ENCODE measurements around the gene HOXA5.

The HOXA5 gene

GRCh38 chr7:27123477-27124053, 19.9 kb downstream of the HOXA5 start:
- Histone ChIP-seq H3K4me3 (ENCODE audit: low read depth in 1 of 2, low read length in 2 of 2) (peak overlapping the region; percentile 56 to 62), H3K27me3 (ENCODE audit: low read depth, low read length) (no peaks in the 10 kb centered on the region), H3K27ac (ENCODE audit: low read length) (peak overlapping the region; percentile 89)

GRCh38 chr7:27123007-27123476, 20.4 kb downstream of the HOXA5 start:
- Histone ChIP-seq H3K27ac (ENCODE audit: low read length) (peak overlapping the region; percentile 89), H3K4me3 (ENCODE audit: low read depth in 1 of 2, low read length in 2 of 2) (peak overlapping the region; percentile 56 to 62), H3K4me1 (ENCODE audit: control insufficient read depth in 1 of 2, insufficient read depth in 2 of 2, low read length in 2 of 2) (peaks cover 22 to 47% of the 10 kb centered on the region in 2 donors), H3K36me3 (ENCODE audit: control insufficient read depth in 1 of 2, insufficient read depth in 2 of 2, low read length in 2 of 2) (no peaks in the 10 kb centered on the region), H3K27me3 (ENCODE audit: low read depth, low read length) (no peaks in the 10 kb centered on the region), H3K9me3 (ENCODE audit: control insufficient read depth in 1 of 2, low read length in 2 of 2) (no peaks in the 10 kb centered on the region)

More at GRCh38 chr7:27123477-27124053, 19.9 kb downstream of the HOXA5 start:
- H3K4me1 ChIP-seq (ENCODE audit: control insufficient read depth in 1 of 2, insufficient read depth in 2 of 2, low read length in 2 of 2) = peaks cover 21 to 50% of the 10 kb centered on the region in 2 donors
- no peaks in the 10 kb centered on the region for H3K36me3 ChIP-seq (ENCODE audit: control insufficient read depth in 1 of 2, insufficient read depth in 2 of 2, low read length in 2 of 2)
- H3K9me3 ChIP-seq (ENCODE audit: control insufficient read depth in 1 of 2, low read length in 2 of 2) = no peaks in the 10 kb centered on the region

GRCh38 chr7:27122077-27122910, 21.2 kb downstream of the HOXA5 start:
- no peaks in the 10 kb centered on the region for H3K27me3 ChIP-seq (ENCODE audit: low read depth, low read length)
- H3K9me3 ChIP-seq (ENCODE audit: control insufficient read depth in 1 of 2, low read length in 2 of 2) = no peaks in the 10 kb centered on the region
- H3K4me3 ChIP-seq (ENCODE audit: low read depth in 1 of 2, low read length in 2 of 2) = peak overlapping the region; percentile 56 to 62
- H3K36me3 ChIP-seq (ENCODE audit: control insufficient read depth in 1 of 2, insufficient read depth in 2 of 2, low read length in 2 of 2) = no peaks in the 10 kb centered on the region
- H3K4me1 ChIP-seq (ENCODE audit: control insufficient read depth in 1 of 2, insufficient read depth in 2 of 2, low read length in 2 of 2) = peaks cover 22 to 40% of the 10 kb centered on the region in 2 donors
- peak overlapping the region; percentile 89 for H3K27ac ChIP-seq (ENCODE audit: low read length)

- no peaks in the 10 kb centered on the region for H3K9me3 ChIP-seq (ENCODE audit: control insufficient read depth in 1 of 2, low read length in 2 of 2)
- peak overlapping the region; percentile 89 for H3K27ac ChIP-seq (ENCODE audit: low read length)
- no peaks in the 10 kb centered on the region for H3K27me3 ChIP-seq (ENCODE audit: low read depth, low read length)
- no peaks in the 10 kb centered on the region for H3K36me3 ChIP-seq (ENCODE audit: control insufficient read depth in 1 of 2, insufficient read depth in 2 of 2, low read length in 2 of 2)
- H3K4me1 ChIP-seq (ENCODE audit: control insufficient read depth in 1 of 2, insufficient read depth in 2 of 2, low read length in 2 of 2) = peaks cover 16 to 34% of the 10 kb centered on the region in 2 donors
- peak overlapping the region; percentile 56 to 62 for H3K4me3 ChIP-seq (ENCODE audit: low read depth in 1 of 2, low read length in 2 of 2)
These were observed 21.8 kb downstream of the HOXA5 start for GRCh38 chr7:27121684-27122076.

GRCh38 chr7:27119412-27119911, 24.0 kb downstream of the HOXA5 start:
- Histone ChIP-seq H3K4me3 (ENCODE audit: low read depth in 1 of 2, low read length in 2 of 2) (peak overlapping the region; percentile 32 to 68), H3K9me3 (ENCODE audit: control insufficient read depth in 1 of 2, low read length in 2 of 2) (no peaks in the 10 kb centered on the region), H3K27ac (ENCODE audit: low read length) (peak overlapping the region; percentile 94), H3K4me1 (ENCODE audit: control insufficient read depth in 1 of 2, insufficient read depth in 2 of 2, low read length in 2 of 2) (peaks cover 7 to 22% of the 10 kb centered on the region in 2 donors), H3K27me3 (ENCODE audit: low read depth, low read length) (no peaks in the 10 kb centered on the region), H3K36me3 (ENCODE audit: control insufficient read depth in 1 of 2, insufficient read depth in 2 of 2, low read length in 2 of 2) (no peaks in the 10 kb centered on the region)

- Histone ChIP-seq H3K27ac (ENCODE audit: low read length) (peak overlapping the region; percentile 94), H3K9me3 (ENCODE audit: control insufficient read depth in 1 of 2, low read length in 2 of 2) (no peaks in the 10 kb centered on the region), H3K27me3 (ENCODE audit: low read depth, low read length) (no peaks in the 10 kb centered on the region), H3K36me3 (ENCODE audit: control insufficient read depth in 1 of 2, insufficient read depth in 2 of 2, low read length in 2 of 2) (no peaks in the 10 kb centered on the region), H3K4me3 (ENCODE audit: low read depth in 1 of 2, low read length in 2 of 2) (peak overlapping the region; percentile 68 to 80), H3K4me1 (ENCODE audit: control insufficient read depth in 1 of 2, insufficient read depth in 2 of 2, low read length in 2 of 2) (peaks cover 5 to 22% of the 10 kb centered on the region in 2 donors)
These were observed 24.9 kb downstream of the HOXA5 start for GRCh38 chr7:27118580-27118979.

- Histone ChIP-seq H3K36me3 (ENCODE audit: control insufficient read depth in 1 of 2, insufficient read depth in 2 of 2, low read length in 2 of 2) (no peaks in the 10 kb centered on the region), H3K4me1 (ENCODE audit: control insufficient read depth in 1 of 2, insufficient read depth in 2 of 2, low read length in 2 of 2) (peaks cover 5 to 22% of the 10 kb centered on the region in 2 donors), H3K4me3 (ENCODE audit: low read depth in 1 of 2, low read length in 2 of 2) (peak overlapping the region; percentile 68 to 80), H3K27me3 (ENCODE audit: low read depth, low read length) (no peaks in the 10 kb centered on the region), H3K9me3 (ENCODE audit: control insufficient read depth in 1 of 2, low read length in 2 of 2) (no peaks in the 10 kb centered on the region), H3K27ac (ENCODE audit: low read length) (peak overlapping the region; percentile 94)
These were observed 25.5 kb downstream of the HOXA5 start for GRCh38 chr7:27117887-27118491.

GRCh38 chr7:27116962-27117886, 26.3 kb downstream of the HOXA5 start:
- H3K4me3 ChIP-seq (ENCODE audit: low read depth in 1 of 2, low read length in 2 of 2) = peak overlapping the region; percentile 68 to 80
- no peaks in the 10 kb centered on the region for H3K27me3 ChIP-seq (ENCODE audit: low read depth, low read length)
- H3K27ac ChIP-seq (ENCODE audit: low read length) = peak overlapping the region; percentile 94
- no peaks in the 10 kb centered on the region for H3K36me3 ChIP-seq (ENCODE audit: control insufficient read depth in 1 of 2, insufficient read depth in 2 of 2, low read length in 2 of 2)
- peaks cover 5 to 22% of the 10 kb centered on the region in 2 donors for H3K4me1 ChIP-seq (ENCODE audit: control insufficient read depth in 1 of 2, insufficient read depth in 2 of 2, low read length in 2 of 2)
- H3K9me3 ChIP-seq (ENCODE audit: control insufficient read depth in 1 of 2, low read length in 2 of 2) = no peaks in the 10 kb centered on the region

- Histone ChIP-seq H3K27me3 (ENCODE audit: low read depth, low read length) (no peaks in the 10 kb centered on the region), H3K36me3 (ENCODE audit: control insufficient read depth in 1 of 2, insufficient read depth in 2 of 2, low read length in 2 of 2) (no peaks in the 10 kb centered on the region), H3K4me3 (ENCODE audit: low read depth in 1 of 2, low read length in 2 of 2) (peak overlapping the region; percentile 68 to 80), H3K4me1 (ENCODE audit: control insufficient read depth in 1 of 2, insufficient read depth in 2 of 2, low read length in 2 of 2) (peaks cover 7 to 28% of the 10 kb centered on the region in 2 donors), H3K9me3 (ENCODE audit: control insufficient read depth in 1 of 2, low read length in 2 of 2) (no peaks in the 10 kb centered on the region), H3K27ac (ENCODE audit: low read length) (peak overlapping the region; percentile 94)
These were observed 27.2 kb downstream of the HOXA5 start for GRCh38 chr7:27116031-27116961.
